Measurements from ENCODE around the gene PRAC2.
A peak's percentile ranks its signal among the peaks of the same experiment; 100 is the strongest.
"Not testable (repeated sequence)": the region's sequence is repeated elsewhere in the genome, so short reads cannot be mapped to it uniquely, and the experiment has no call there.

Gene PRAC2

DNA sequence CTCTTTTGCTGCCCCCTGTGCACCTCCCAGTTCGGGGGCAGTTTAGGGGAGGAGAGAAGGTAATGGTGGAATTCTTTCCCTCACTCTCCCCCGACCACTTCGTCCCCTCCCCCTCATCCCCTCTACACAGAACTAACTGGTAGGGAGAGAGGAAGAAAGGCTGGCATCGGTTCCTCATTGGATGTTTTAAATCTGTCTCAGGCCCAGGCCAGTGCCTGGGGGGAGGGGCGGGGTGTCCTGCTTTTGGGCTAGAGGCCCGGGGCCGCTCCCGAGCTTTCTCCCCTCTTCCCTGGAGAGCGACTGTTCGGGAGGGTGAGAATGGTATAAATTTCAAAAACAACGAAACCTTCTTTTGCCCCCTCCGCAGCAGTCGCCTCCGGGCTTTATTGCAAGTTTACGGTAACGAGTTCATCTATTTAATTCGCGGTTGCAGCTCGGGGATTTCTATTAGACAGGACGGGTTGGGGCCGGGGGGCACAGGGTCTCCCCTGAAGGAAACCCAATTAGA, at the start of gene PRAC2:
Gene PRAC2 (plus strand): TSS at position 271 of the 508 bp plus-strand sequence. CDS start 1,226 bp downstream, outside the sequence.
- DNase-seq = no peak

- DNase-seq = no peak
Measured at GRCh38 chr17:48676963-48677558, 45.9 kb upstream of the PRAC2 start.

GRCh38 chr17:48678141-48678971, 44.6 kb upstream of the PRAC2 start:
- DNase-seq = peak; percentile 62 to 64

- DNase-seq = peak in 1 of 2 experiments; percentile 35
Measured at GRCh38 chr17:48679385-48680096, 43.4 kb upstream of the PRAC2 start.

- no peak for DNase-seq
Measured at GRCh38 chr17:48681609-48682008, 41.4 kb upstream of the PRAC2 start.

DNA sequence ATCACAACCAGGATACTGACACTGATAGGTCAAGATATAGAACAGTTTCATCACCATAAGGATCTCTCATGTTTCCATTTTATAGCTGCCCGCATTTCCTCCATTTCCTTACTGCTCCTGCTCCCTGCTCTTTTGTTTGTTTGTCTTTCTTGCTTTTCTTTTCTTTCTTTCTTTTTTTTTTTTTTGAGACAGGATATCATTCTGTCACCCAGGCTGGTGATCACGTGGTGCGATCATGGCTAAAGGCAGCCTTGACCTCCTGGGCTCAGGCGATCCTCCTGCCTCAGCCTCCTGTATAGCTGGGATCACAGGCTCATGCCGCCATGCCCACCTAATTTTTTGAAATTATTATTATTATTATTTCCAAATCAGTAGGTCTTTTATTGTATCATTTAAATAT, 32.3 kb upstream of the PRAC2 start:
- no peak for DNase-seq

- DNase-seq = no peak
Measured at GRCh38 chr17:48692049-48692448, 30.9 kb upstream of the PRAC2 start.

DNA sequence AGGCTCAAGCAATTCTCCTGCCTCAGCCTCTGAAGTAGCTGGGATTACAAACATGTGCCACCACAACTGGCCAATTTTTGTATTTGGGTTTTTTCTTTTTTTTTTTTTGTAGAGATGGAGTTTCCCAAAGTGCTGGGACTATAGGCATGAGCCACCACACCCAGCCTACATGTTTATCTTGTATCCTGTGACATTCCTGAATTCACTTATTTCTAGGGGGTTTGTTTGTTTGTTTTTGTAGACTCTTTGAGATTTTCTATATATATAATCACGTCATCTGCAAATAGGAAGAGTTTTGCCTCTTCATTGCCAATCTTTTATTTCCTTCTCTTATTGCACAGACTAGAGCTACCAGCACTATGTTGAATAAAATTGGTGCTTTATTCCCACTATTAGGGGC, 29.8 kb upstream of the PRAC2 start:
- DNase-seq = no peak

DNA sequence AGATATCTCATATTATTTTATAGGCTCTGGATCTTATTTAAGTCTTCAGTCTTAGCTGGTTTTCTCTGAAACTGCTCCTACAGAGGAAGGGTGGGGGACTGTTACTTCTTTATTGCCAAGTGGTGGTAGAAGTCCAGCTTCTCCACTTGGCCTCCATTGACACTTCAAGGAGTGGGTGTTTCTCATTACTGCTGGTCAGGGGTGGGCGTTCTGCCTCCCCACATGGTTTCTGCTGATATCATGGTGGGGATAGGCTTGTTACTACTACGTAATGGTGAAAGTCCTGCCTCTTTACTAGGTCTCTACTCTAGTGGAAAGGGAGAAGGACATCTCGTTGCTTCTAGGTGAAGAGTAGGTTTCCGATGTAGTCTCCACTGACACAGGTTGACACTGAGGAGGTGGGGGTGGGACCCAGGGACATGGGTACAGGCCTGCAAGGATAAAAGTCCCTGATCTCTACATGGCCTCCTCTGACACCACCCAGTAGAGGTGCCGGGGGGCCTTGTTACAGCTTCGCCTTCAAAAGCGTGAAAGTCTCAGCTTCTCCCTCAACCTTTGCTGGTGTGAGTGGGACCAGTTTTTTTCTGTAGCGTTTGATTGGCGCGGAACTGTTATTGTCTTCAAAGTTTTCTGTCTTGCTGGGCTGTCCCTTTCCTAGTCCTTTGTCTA, 21.0 kb upstream of the PRAC2 start:
- DNase-seq = no peak

DNA sequence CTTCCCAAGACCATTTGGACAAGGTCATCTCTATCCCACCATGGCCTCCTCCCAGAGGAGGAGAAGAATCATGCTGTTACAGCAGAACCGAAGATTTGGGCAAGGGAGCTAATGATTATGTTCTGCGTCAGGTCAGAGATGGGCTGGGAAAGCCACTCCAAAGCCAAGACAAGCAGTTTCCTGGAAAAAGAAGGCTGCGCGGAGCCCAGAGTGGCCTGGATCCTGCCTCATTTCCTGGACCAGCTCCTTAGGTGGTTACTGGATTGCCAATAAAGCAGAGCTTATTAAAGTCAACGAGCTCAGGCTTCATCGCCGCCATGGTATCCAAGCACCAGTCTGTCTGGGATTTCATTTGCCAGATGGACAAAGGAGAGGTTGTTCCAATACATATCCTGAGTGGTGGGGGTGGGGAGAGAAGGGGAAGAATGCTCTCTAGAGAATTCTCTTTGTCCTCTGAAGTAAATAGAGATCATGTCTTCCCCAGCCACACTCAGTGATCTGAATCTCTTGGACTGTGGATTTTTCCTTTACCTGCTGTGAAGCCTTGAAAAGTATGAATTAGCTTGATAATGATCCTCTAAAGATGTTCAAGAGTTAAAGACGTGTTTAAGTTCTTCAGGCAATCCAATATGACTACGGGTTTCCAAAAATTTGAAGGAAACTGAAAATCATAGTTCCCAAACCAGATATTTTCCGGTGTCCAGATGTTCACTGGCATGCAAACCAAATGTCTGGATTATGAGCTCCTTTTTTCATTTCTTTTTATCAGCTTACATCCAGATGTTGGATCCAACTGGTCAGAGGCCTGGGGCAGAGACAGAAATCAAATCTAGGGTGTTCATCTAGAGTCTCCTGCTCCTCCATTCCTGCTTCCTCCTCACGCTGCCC, 18.4 kb upstream of the PRAC2 start:
- DNase-seq = no peak

- no peak for DNase-seq
Measured at GRCh38 chr17:48711128-48711527, 11.9 kb upstream of the PRAC2 start.

GRCh38 chr17:48715496-48716399, 7.2 kb upstream of the PRAC2 start:
- no peak for DNase-seq

- not testable (repeated sequence) for DNase-seq
Measured at GRCh38 chr17:48716549-48716948, 6.4 kb upstream of the PRAC2 start.

GRCh38 chr17:48717367-48718226, 5.4 kb upstream of the PRAC2 start:
- DNase-seq = no peak

GRCh38 chr17:48718227-48718760, 4.7 kb upstream of the PRAC2 start:
- DNase-seq = no peak

DNA sequence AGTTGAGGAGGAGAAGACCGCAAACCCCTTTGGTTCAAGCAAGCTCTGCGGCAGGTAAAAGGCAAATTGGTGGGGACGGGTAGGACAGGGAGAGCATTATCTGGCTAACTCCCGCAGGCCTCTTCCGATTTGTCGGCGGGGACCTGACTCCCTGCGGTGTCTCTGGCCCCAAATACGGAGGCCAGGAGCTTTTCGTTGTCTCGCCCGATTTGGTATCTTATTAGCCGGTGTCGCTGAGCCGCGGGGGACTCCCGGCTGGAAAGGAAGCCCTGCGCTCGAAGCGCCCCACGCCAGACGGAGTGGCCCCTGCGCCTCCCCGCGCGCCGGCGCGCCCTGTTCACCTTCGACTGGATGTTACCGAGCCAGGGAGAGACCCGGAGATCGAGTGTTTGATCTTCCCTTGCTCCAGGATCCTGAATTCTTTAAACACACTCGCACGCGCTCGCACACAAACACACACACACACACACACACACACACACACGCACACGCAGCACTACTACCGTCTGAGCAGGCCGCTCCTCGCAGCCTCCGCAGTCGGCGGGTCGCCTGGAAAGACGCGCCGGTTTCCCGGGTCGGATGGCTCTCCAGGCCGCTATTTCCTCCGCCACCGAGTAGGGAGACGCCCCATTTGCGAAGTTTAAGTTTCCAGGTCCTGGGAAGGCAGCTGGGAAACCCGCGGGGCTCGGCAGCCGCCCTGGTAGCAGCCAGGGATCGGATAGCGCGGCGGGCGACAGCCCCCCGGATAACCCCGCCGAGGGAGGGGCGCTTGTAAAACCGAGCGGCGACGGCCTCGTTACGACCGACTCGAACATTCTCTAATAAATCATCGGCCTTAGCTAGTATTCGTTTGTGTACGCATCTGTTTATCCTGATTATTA, 4.0 kb upstream of the PRAC2 start:
- no peak for DNase-seq

- DNase-seq = no peak
Measured at GRCh38 chr17:48719642-48720265, 3.2 kb upstream of the PRAC2 start.
